Smooth muscle cell (in vitro differentiated cells): ENCODE measurements around the gene DNMT3A. TPM values are rescaled to one million over a fixed set of nuclear protein-coding genes. Genes with fewer than 3 reads are reported as not detected.

Experiments used
- DNase-seq: peaks from one replicate; lab custom pipeline; 2025; ENCODE audit not compliant: unreplicated experiment; lab: John Stamatoyannopoulos, UW
- H2AFZ ChIP-seq: fragments of 200-600 bp; sonication (generic); 2 replicates; pipeline ENCODE4 v1.6.0; 2016; ENCODE audit warnings: antibody characterized with exemption, low read depth, mild to moderate bottlenecking
- H3F3A ChIP-seq: fragments of 200-600 bp; sonication (generic); 2 replicates; pipeline ENCODE4 v1.6.0; 2017; ENCODE audit warnings: antibody characterized with exemption, low read depth
- H3K27ac ChIP-seq: fragments of 200-600 bp; sonication (generic); 2 replicates; pipeline ENCODE4 v1.5.1; 2016; ENCODE audit warnings: low read depth, mild to moderate bottlenecking
- H3K27me3 ChIP-seq: fragments of 200-600 bp; sonication (generic); 2 replicates; pipeline ENCODE4 v1.6.1; 2016; ENCODE audit warnings: low read depth, mild to moderate bottlenecking
- H3K36me3 ChIP-seq: fragments of 200-600 bp; sonication (generic); 2 replicates; pipeline ENCODE4 v1.5.1; 2016; ENCODE audit warnings: low read depth
- H3K4me1 ChIP-seq: fragments of 200-600 bp; sonication (generic); 2 replicates; pipeline ENCODE4 v1.5.1; 2016; ENCODE audit warnings: low read depth
- H3K4me2 ChIP-seq: fragments of 200-600 bp; sonication (generic); 2 replicates; pipeline ENCODE4 v1.6.0; 2016; ENCODE audit warnings: mild to moderate bottlenecking
- H3K4me3 ChIP-seq: fragments of 200-600 bp; sonication (generic); 2 replicates; pipeline ENCODE4 v1.5.1; 2016; ENCODE audit warnings: mild to moderate bottlenecking
- H3K79me2 ChIP-seq: fragments of 200-600 bp; sonication (generic); 2 replicates; pipeline ENCODE4 v1.6.0; 2016; ENCODE audit warnings: low read depth, mild to moderate bottlenecking
- H3K9ac ChIP-seq: fragments of 200-600 bp; sonication (generic); 2 replicates; pipeline ENCODE4 v1.6.0; 2016; ENCODE audit warnings: low read depth
- H3K9me3 ChIP-seq: fragments of 200-600 bp; sonication (generic); replicated peaks from 2 replicates; pipeline ENCODE4 v1.5.1; 2016; ENCODE audit warnings: low read depth
- H4K20me1 ChIP-seq: fragments of 200-600 bp; sonication (generic); 2 replicates; pipeline ENCODE4 v1.6.0; 2016; ENCODE audit warnings: low read depth
- CTCF ChIP-seq: fragments of 200-600 bp; sonication (generic); IDR thresholded peaks from 2 replicates; pipeline ENCODE4 v1.5.1; 2017; ENCODE audit warnings: borderline replicate concordance, mild to moderate bottlenecking, antibody characterized with exemption; ENCODE audit not compliant: insufficient read depth, poor library complexity, severe bottlenecking
- WGBS: methylation state at CpG from one replicate; pipeline ENCODE4 v1.1.7; 2016; ENCODE audit warnings: low lambda C conversion rate; 5-methylcytosine and 5-hydroxymethylcytosine counted together
- polyA plus RNA-seq: library from polyadenylated mRNA; unstranded; fragments of >200 nt; fragmentation: Nextera tagmentation; extraction: Ambion mirVana; gene quantifications from 2 replicates; pipeline ENCODE4 v1.2.1, GENCODE V29; 2016
- total RNA-seq: library from RNA; depleted of rRNA; stranded (reverse); fragments of >200 nt; gene quantifications from 2 replicates; pipeline ENCODE4 v1.2.3, GENCODE V29; 2014

Gene DNMT3A
- total and polyA plus RNA-seq, 2 experiments from 2014 or later, result 16.4 to 19.9 TPM

GRCh38 chr2:25202275-25202674, 139.4 kb downstream of the DNMT3A start:
- no peaks in the 10 kb centered on the region for H3F3A ChIP-seq

GRCh38 chr2:25201794-25202193, 139.9 kb downstream of the DNMT3A start:
- no peaks in the 10 kb centered on the region for H4K20me1 ChIP-seq

More at GRCh38 chr2:25202275-25202674, 139.4 kb downstream of the DNMT3A start:
- Histone ChIP-seq H3K4me2 (no peak overlapping the region), H3K4me1 (no peaks in the 10 kb centered on the region), H3K27ac (no peak overlapping the region), H3K4me3 (no peak overlapping the region), H2AFZ (no peak overlapping the region), H4K20me1 (no peaks in the 10 kb centered on the region), H3K27me3 (no peaks in the 10 kb centered on the region), H3K79me2 (no peaks in the 10 kb centered on the region), H3K9ac (no peak overlapping the region), H3K9me3 (no peaks in the 10 kb centered on the region), H3K36me3 (no peaks in the 10 kb centered on the region)
- WGBS, result 93% methylated on average over 11 of the region's 11 CpGs
- no peak for TF ChIP-seq CTCF
- no peak for DNase-seq

GRCh38 chr2:25201265-25201664, 140.5 kb downstream of the DNMT3A start:
- H3K27ac ChIP-seq, result no peak overlapping the region
- no peak overlapping the region for H2AFZ ChIP-seq
- no peaks in the 10 kb centered on the region for H3K27me3 ChIP-seq
- no peak overlapping the region for H3K4me2 ChIP-seq
- H3K9me3 ChIP-seq, result no peaks in the 10 kb centered on the region
- no peaks in the 10 kb centered on the region for H3K4me1 ChIP-seq
- H3K79me2 ChIP-seq, result no peaks in the 10 kb centered on the region
- no peaks in the 10 kb centered on the region for H3F3A ChIP-seq
- DNase-seq, result no peak
- no peak overlapping the region for H3K9ac ChIP-seq
- WGBS, result 80% methylated on average over 6 of the region's 6 CpGs
- no peaks in the 10 kb centered on the region for H3K36me3 ChIP-seq
- no peaks in the 10 kb centered on the region for H4K20me1 ChIP-seq
- TF ChIP-seq CTCF, result peak; percentile 19
- H3K4me3 ChIP-seq, result no peak overlapping the region

More at GRCh38 chr2:25201794-25202193, 139.9 kb downstream of the DNMT3A start:
- Histone ChIP-seq H3K4me2 (no peak overlapping the region), H3F3A (no peaks in the 10 kb centered on the region), H2AFZ (no peak overlapping the region), H3K79me2 (no peaks in the 10 kb centered on the region), H3K36me3 (no peaks in the 10 kb centered on the region), H3K9me3 (no peaks in the 10 kb centered on the region), H3K9ac (no peak overlapping the region), H3K4me3 (no peak overlapping the region), H3K4me1 (no peaks in the 10 kb centered on the region), H3K27me3 (no peaks in the 10 kb centered on the region), H3K27ac (no peak overlapping the region)
- 96% methylated on average over 5 of the region's 7 CpGs for WGBS
- no peak for TF ChIP-seq CTCF
- DNase-seq, result no peak

- no peaks in the 10 kb centered on the region for H3K27me3 ChIP-seq
- H3K9me3 ChIP-seq, result no peaks in the 10 kb centered on the region
- H2AFZ ChIP-seq, result no peak overlapping the region
- DNase-seq, result no peak
- H3K36me3 ChIP-seq, result no peaks in the 10 kb centered on the region
- no peaks in the 10 kb centered on the region for H4K20me1 ChIP-seq
- no peak overlapping the region for H3K27ac ChIP-seq
- 83% methylated on average over 5 of the region's 5 CpGs for WGBS
- H3K4me3 ChIP-seq, result no peak overlapping the region
- no peaks in the 10 kb centered on the region for H3K79me2 ChIP-seq
- no peak overlapping the region for H3K4me2 ChIP-seq
- TF ChIP-seq CTCF, result no peak
- no peaks in the 10 kb centered on the region for H3F3A ChIP-seq
- H3K9ac ChIP-seq, result no peak overlapping the region
- no peaks in the 10 kb centered on the region for H3K4me1 ChIP-seq
These were observed 143.1 kb downstream of the DNMT3A start for GRCh38 chr2:25198576-25198975.
